Activated effector memory CD4-positive, alpha-beta T cell treated with anti-CD3 and anti-CD28 coated beads, Interleukin-2, amount 50 U/mL, for 16 hours (primary cell): ENCODE results near the gene SLC30A7.
"Not testable (repeated sequence)": the region's sequence is repeated elsewhere in the genome, so short reads cannot be mapped to it uniquely, and the experiment has no call there.

Experiments
- DNase-seq: peaks from one replicate; pipeline ENCODE4 v3.0.0-alpha.2; 2020

SLC30A7 gene

DNA sequence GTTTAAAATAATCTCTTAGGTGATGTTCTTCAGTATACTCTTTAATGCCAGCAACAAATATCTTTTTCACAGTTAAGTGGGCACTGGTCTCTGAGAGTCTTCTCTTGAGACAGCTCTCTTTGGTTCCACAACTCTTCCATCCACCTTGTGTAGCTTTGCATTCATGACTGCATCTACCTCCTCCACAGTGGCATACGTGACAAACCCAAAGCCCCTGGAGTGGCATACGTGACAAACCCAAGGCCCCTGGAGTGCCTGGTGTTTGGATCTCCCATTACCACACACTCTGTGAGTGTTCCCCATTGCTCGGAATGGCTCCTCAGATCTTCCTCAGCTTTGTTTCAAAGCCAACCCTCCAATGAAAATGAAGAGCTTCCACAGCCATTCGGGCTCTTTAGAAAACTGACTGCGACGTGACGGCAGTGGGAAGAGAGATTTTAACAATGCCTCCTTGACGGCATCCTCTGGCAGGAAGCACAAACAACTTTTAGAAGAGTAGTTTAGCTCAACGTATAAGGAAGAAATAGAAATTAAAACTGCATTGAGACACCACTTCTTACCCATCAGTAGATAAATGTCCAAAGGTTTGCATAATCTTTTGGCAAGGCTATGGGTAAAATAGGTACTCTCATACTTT, 45.8 kb downstream of the SLC30A7 start:
- DNase-seq, result no peak

DNA sequence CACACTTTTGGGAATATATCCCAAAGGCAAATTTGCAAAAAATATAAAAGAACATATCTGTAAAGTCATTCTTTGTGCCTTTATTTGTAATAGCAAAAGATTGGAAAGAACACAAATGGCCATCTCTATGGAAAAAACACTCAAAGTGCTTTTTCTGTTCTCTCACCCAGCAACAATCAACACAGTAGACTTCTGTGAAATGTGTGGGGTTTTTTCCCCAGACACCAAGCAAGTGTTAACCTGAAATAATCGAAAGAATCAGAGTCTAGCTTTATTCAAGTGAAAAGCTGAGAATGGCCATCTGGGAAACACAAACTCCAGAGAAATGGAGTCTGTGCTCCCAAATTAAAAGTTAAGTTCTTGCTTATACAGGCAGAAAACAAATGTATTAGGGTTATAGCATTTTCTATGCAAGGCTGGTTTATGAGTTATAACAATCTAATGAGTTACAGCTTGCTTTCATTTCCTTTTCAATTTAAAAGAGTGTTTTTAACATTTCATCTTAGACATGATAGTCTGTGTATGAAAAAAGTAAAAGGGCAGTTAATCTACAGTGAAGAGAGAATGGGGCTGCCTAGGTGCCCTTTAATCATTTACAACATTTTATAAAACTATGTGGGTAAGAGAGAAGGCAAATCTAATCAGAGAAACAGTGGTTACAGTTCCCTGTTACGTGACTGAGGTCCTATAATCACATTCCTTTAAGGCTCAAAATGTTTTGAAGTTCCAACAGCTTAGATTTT, 46.6 kb downstream of the SLC30A7 start:
- DNase-seq, result no peak

DNA sequence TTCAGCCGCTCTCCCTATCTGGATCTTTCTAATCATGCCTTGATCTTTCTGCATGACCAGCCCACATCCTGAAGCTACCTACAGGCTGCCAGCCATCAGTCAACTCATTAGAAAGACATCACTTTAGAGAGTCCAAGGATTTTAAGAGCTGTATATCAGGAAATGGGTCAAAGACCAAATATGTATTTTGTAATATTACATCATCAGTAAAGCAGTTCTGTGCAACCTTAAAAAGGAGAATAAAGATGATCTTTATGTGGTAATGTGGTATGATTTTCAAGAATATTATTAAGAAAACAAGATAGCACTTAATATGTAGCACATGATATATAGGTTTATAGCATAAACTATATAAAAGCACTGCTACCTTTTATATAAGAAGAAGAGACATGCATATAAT, 47.6 kb downstream of the SLC30A7 start:
- DNase-seq, result no peak

DNA sequence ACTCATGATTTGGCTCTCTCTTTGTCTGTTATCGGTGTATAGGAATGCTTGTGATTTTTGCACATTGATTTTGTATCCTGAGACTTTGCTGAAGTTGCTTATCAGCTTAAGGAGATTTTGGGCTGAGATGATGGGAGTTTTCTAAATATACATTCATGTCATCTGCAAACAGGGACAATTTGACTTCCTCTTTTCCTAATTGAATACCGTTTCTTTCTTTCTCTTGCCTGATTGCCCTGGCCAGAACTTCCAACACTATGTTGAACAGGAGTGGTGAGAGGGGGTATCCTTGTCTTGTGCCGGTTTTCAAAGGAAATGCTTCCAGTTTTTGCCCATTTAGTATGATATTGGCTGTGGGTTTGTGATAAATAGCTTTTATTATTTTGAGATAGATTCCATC, 50.2 kb downstream of the SLC30A7 start:
- not testable (repeated sequence) for DNase-seq

DNA sequence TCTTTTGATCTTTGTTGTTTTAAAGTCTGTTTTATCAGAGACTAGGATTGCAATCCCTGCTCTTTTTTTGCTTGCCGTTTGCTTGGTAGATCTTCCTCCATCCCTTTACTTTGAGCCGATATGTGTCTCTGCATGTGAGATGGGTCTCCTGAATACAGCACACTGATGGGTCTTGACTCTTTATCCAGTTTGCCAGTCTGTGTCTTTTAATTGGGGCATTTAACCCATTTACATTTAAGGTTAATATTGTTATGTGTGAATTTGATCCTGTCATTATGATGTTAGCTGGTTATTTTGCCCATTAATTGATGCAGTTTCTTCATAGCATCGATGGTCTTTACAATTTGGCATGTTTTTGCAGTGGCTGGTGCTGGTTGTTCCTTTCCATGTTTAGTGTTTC, 51.9 kb downstream of the SLC30A7 start:
- DNase-seq, result not testable (repeated sequence)

DNA sequence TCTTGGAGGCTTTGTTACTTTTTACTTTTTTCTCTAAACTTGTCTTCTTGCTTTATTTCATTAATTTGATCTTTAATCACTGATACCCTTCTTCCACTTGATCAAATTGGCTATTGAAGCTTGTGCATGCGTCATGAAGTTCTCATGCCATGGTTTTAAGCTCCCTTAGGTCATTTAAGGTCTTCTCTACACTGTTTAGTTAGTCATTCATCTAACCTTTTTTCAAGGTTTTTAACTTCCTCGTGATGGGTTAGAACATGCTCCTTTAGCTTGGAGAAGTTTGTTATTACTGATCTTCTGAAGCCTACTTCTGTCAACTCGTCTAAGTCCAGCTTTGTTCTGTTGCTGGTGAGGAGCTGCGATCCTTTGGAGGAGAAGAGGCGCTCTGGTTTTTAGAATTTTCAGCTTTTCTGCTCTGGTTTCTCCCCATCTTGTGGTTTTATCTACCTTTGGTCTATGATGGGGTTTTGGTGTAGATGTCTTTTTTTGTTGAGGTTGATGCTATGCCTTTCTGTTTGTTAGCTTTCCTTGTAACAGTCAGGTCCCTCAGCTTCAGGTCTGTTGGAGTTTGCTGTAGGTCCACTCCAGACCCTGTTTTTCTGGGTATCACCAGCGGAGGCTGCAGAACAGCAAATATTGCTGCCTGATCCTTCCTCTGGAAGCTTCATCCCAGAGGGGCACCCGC, 53.0 kb downstream of the SLC30A7 start:
- not testable (repeated sequence) for DNase-seq

DNA sequence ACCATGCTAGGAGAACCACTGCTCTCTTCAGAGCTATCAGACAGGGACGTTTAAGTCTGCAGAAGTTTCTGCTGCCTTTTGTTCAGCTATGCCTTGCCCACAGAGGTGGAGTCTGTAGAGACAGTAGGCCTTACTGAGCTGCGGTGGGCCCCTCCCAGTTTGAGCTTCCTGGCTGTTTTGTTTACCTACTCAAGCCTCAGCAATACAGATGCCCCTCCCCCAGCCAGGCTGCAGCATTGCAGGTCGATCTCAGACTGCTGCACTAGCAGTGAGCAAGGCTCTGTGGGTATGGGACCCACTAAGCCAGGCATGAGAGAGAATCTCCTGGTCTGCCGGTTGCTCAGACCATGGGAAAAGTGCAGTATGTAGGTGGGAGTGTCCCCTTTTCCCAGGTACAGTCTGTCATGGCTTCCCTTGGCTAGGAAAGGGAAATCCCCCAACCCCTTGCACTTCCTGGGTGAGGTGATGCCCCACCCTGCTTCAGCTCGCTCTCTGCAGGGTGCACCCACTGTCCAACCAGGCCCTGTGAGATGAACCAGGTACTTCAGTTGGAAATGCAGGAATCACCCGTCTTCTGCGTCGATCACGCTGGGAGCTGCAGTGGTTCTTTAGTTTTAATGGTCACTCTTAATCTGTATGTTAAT, 53.7 kb downstream of the SLC30A7 start:
- peak; percentile 83 for DNase-seq

DNA sequence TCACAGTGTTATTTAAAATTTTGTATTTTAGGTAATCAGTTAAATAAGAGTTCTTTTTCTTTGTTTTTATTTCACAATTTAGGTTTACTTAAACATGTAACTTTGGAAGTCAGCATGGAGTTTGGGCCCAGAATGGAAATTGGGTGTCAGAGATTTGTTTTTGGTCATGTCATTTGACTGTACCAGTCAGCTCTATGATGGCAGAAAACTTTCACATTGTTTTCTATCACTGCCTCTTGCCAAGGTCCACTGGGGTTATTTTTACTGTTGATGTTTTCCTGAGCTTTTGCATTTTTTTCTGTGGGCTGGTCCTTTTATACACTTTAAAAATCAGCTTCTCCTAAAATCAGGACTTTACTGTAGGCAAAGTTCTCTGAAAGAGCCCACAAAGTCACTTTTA, 54.4 kb downstream of the SLC30A7 start:
- DNase-seq, result no peak

DNA sequence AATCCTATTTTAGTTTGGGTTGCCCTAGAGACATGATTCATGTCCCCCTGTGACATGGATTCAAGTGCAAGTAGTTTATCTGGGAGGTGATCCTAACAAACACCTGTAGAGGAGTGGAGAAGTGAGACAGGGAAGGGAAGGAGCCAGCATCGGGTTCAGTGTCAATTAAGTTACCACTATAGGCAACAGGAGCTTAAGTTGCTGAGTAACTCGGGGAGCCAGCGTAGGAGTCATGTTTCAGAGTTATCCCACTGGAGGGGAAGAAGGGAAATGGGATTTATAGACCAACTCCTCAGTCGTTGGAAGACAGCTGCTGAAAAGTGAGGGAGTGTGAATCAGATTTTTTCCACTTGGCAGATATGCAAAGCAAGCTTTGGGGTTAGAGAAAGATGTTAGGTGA, 54.9 kb downstream of the SLC30A7 start:
- no peak for DNase-seq

DNA sequence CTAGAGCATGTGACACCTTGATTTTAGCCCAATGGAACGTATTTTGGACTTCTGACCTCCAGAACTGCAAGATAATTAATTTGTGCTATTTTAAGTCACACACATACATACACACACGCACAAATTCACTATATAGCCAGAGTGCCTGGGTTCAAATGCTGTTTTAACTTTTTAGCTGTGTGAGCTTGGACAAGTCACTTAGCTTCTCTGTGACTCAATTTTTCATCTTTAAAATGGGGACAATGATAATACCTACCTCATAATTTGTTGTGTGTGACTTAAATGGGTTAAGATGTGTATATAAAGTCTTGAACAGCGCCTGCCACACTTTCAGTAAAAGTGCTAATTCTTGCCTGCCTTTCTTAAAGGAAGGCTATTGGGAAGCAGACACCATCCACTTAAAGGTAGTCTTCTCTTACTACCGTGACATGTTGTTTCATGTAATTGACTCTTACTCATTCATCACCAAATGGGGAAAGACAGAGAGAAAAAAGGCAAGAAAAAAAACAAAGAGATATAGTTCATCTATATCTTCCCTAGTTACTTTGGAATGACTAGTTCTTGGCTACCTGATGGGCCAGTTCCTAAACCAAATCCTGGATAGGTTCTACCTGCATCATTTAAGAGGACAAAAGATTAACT, 56.3 kb downstream of the SLC30A7 start:
- no peak for DNase-seq

DNA sequence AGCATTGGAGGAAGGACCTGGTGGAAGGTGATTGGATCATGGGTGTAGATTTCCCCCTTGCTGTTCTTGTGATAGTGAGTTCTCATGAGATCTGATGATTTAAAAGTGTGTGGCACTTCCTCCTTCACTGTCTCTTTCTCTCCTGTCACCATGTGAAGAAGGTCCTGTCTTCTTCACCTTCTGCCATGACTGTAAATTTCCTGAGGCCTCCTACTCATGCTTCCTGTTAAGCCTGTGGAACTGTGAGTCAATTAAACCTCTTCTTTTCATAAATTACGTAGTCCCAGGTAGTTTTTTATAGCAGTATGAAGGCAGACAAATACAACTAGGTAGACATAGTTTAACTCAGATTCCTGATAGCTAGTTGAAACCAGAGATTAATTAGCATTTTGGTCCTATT, 57.1 kb downstream of the SLC30A7 start:
- DNase-seq, result not testable (repeated sequence)

DNA sequence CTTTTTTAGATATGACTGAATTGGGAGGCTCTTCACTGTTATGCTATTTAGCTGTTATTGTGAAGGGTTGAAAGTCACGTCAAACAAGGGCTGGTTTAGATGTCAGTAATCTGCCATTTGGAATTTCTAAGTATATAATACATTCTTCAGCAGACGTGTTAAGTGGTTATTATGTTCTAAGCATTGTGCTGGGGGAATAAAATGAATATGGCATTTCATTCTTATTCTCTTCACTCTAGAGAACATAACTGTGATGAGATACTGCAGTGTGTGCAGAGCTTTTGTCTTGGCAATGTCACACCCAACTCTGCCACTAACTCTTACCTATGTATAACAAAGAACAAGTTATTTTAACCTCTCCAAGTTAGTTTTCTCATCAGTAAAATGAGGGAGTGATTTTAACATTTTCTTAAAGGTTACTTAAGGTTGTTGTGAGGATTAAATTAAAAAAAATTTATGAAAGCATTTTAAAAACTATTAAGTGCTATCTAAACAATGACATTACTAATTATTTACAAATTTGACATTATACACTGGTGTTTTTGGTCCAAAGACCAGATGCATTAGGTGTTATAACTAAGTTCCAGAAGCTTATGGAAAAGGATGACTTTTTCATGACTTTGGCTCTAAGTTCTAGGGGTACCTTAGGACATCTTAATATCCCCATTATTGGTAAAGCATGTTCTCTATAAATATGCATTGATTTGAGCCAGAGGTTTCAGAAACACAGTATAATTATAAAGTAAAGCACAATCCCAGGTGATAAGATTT, 58.3 kb downstream of the SLC30A7 start:
- DNase-seq, result no peak

DNA sequence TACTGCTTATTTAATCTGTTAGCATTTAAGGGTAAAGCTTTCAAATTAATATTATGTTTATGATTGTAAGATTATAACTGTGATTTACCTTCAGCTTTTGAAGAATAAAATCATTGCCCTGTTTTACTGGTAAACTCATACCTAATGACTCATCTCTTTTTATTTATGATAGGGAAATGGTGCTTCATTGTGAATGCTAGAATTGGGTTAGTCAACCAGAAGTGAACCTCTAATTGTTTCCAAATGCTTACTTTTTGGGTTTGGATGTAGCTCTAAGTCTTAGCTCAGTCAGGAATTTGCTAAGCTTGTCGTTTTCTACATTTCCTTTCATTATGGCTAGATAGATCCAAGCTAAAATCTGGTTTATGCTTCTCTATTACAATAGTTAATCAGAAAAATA, 59.4 kb downstream of the SLC30A7 start:
- DNase-seq, result no peak

DNA sequence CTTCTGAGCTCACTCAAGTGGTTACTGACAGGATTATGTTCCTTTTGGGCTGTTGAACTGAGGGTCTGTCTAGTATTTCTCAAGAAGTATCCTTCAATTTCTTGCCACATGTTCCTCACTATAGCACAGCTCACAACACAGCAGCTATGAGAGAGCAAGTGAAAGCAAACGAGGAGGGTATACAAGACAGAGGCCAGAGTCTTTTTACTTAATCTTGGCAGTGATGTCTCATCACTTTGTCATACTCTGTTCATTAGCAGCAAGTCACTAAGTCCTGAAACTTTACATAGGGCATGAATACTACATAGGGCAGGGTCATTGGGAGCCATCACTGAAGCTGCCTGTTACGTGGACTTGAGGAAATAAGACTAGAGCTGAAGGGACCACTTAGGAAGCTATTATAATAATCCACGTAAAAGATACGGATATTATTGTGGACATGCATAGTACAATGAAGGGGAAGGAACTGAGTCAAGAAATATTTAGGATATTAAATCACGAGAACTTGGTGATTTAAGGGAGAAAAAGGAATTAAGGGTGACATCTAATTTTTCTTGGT, 63.7 kb downstream of the SLC30A7 start:
- no peak for DNase-seq

DNA sequence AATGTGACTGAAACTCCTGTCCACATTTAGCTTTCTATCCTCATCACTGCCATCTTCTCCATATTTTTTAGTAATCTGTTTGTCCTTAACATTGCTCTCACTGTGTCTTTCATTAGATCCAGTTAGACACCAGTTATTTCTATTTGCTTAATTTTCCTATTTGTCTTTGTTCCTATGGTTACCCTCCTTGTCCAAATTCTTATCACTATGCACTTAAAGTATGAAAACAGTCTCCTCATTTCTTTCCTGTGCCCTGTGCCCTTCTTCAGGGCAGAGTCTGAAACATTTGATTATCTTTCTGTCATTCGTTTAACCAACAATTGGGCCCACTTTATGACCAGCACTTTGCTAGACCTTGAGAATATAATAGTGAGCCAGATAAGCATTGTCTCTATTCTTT, 64.2 kb downstream of the SLC30A7 start:
- no peak for DNase-seq

DNA sequence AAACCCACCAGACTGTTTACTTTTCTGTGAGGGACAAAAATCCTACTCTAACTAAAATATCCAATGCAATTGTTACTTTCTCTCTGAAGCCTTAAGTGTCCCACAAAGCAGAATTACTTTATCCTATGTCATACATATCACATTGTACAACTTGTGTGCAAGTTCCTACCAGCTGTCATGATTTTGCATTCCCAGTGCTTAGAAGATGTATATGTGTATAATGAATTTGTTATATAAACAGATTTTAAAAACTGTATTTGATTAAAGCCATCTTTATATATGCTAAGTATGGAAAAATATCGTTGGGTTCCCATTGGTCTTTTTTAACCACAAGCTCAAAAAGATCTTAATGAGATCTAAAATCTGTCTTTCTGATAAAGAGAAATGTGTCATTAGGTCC, 72.7 kb downstream of the SLC30A7 start:
- DNase-seq, result no peak

DNA sequence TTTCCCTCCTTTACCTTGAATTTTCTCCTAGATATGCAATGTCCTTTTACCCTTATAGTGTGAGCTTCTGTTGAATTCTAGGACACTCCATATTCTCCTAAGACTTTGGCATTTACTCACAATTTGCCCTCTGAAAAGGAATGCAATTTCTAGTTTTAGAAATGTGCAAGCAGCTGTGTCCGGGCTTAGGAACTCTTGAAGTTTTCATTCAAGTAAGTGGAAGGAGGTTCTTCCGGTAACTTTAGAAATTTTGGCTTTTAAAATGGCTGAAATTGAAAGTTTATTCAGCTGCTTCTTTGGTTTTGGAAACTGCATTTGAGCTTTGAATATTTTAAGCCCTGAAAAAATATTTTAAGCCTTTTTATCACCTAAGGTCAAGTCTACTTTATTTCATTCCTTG, 73.4 kb downstream of the SLC30A7 start:
- DNase-seq, result no peak

DNA sequence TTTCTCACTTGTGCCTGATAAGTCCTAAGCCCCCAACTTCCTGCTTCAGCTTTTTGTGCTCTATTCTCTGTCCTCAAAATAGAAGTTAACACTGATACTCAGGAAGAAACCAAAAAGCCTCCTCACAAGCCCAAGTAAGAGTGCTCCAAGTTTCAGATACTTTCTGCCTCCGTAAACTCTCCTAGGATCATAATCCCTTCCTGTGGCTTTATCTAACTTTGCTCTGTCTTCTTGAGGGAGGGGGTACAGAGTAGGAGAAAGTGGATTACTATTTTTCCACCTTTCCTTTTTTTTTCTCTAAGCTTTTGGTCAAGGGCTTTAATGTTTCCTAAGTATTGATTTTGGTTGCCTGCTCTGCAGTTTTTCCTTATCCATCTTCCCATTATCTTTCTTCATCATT, 75.1 kb downstream of the SLC30A7 start:
- DNase-seq, result no peak

DNA sequence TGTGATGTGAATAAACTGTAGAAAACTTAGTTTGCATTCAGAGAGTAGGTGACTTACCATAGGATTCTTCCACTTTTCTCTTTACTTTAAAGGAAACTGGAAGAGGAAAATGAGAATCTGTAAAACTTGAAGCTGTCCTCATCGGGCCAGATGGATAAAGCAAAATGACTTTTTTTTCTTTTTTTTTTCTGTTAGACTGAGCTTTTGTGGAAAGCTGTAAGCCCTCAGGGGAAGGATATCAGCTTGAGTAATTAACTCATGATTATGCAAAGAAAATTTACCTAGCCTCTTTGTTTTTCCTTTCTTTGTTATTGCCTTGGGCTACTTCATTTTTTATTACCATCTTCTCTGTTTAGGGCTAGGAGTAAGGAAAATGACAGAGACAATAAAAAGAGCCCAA, 76.3 kb downstream of the SLC30A7 start:
- DNase-seq, result no peak

DNA sequence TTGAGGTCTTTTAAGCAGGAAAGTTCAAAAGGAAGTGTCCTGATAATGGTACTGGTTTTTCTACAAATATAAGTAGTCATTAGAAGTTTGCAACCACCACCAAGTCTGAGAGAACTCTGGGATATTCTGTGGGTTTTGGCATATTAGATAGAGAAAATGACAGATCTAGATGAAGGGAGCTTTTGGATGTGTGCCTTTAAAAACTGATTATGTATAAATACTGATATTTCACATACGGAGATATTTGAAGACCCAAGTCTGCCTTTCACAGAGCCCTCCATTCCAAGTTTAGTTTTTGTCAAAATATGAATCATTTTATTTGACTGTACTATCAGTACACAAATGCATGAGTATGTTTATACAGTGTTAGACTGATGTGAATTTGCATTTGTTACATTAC, 81.0 kb downstream of the SLC30A7 start:
- no peak for DNase-seq

DNA sequence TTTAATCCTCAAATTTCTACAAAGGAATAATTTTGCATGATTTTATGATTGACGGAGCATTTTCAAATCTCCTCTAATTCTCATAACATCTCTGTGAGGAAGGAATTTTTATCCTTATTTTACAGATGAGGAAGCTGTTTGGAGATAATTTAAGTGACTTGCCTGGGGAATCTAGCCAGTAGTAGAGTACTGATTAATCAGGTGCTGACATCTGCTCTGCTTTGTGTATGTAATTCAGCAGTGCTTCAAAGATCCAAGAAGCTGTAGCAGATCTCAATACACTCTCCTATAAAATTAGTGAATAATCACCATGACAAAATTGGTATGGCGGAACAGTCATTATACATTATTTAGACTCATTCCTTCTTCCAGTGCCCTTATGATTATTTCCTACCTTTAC, 83.7 kb downstream of the SLC30A7 start:
- no peak for DNase-seq

DNA sequence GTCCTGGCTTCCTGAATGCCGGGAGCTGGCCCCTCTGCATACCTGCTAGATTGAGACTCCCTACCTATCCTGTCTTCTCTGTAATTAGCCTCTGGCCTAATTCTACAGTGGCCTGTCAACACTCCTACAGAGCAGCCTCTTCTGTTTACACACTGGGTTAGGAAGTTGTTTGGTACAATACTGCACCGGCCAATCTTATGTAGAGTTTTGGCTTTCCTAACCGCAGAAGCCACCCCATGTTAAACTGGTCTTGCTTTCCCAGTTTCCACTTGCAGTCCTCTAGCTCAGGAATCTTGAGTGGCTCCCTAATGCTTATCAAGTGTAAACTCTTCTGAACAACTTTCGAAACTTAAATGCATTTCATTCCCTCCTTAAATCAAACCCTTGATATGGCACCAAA, 86.9 kb downstream of the SLC30A7 start:
- DNase-seq, result no peak
